Left lung (tissue), 10 donors: ENCODE data around the gene GALNT2. TPM values are rescaled to one million over a fixed set of nuclear protein-coding genes. Genes with fewer than 3 reads are reported as not detected.

ENCODE experiments used
- ATAC-seq: fragments of 200-7000 bp; cut with Tn5 transposase; one replicate; pipeline ENCODE4 v1.9.1; 2020; ENCODE audit warnings: moderate library complexity
- DNase-seq, 4 donors: peaks; one replicate each; pipeline ENCODE4 v3.0.0-alpha.2; 2013 to 2020
- H3K27ac ChIP-seq, 2 donors: fragments of 200-600 bp; sonication (generic) in 1 of 2; one replicate each; pipeline versions ENCODE4 v1.5.0 to v1.8.0; 2020 to 2021
- H3K27me3 ChIP-seq, 2 donors: fragments of 200-600 bp; sonication (generic) in 1 of 2; one replicate each; pipeline versions ENCODE4 v1.5.0 to v1.8.0; 2020 to 2021
- H3K36me3 ChIP-seq, 2 donors: fragments of 200-600 bp; sonication (generic) in 1 of 2; one replicate each; pipeline versions ENCODE4 v1.5.0 to v1.8.0; 2020 to 2021
- H3K4me1 ChIP-seq, 2 donors: fragments of 200-600 bp; one replicate each; pipeline ENCODE4 v1.8.0; 2021
- H3K4me3 ChIP-seq, 2 donors: fragments of 200-600 bp; sonication (generic) in 1 of 2; one replicate each; pipeline versions ENCODE4 v1.5.0 to v1.8.0; 2020 to 2021; ENCODE audit warnings: mild to moderate bottlenecking in 1 of 2
- H3K9me3 ChIP-seq, 2 donors: fragments of 200-600 bp; sonication (generic) in 1 of 2; one replicate each; pipeline versions ENCODE4 v1.5.0 to v1.8.0; 2020 to 2021
- CTCF ChIP-seq, 2 donors: fragments of 200-600 bp; sonication (generic) in 1 of 2; IDR thresholded peaks; one replicate each; pipeline versions ENCODE4 v1.5.0 to v1.8.0; 2021; ENCODE audit warnings: antibody characterized with exemption in 2 of 2
- intact Hi-C, 2 donors: fragments of 100-400 bp; cut with DNase I; formaldehyde crosslinking; loops; one replicate each; pipeline versions ENCODE4 v1.11.2 to v1.14.2; 2022
- polyA plus RNA-seq, 6 donors: library from polyadenylated mRNA; unstranded; fragments of 120-200 nt; gene quantifications; one replicate each; pipeline ENCODE4 v1.2.1, GENCODE V29; 2013; ENCODE audit not compliant: insufficient read length in 6 of 6
- total RNA-seq, 2 donors: library from RNA; stranded (reverse); fragmentation: NEBNext Ultra II Directional; extraction: Animal tissue kit (Norgen Biotek cat#: 25700); gene quantifications; one replicate each; pipeline ENCODE4 v1.2.1, GENCODE V29; 2021
- donor health status: DM: no; HTN: yes; CAD: no.
- donor health status: DM: no; HTN: no; CAD: no.

Gene GALNT2
- total and polyA plus RNA-seq, 8 donors = 27.6 to 114 (median 40.0) TPM

DNA sequence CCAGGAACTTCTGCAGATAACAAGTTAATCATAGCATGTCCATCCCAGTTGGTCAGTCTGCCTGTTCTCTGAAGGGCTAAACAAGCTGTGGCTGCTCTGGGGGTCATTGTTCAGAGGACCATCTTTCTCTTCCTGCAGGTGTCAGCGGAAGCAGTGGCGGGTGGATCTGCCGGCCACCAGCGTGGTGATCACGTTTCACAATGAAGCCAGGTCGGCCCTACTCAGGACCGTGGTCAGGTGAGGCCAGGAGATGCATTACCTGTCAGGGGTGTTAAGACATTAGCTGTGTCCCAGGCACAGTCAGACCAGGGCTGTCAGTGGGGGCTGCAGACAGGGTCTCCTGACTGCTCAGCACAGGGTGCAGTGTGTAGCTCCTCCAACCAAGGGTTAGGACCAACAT lies 168.8 kb downstream of the GALNT2 start:
- Histone ChIP-seq H3K4me3 (no peak overlapping the region), H3K27ac (no peak overlapping the region), H3K27me3 (no peaks in the 10 kb centered on the region), H3K4me1 (peaks cover 0 to 18% of the 10 kb centered on the region in 2 donors), H3K9me3 (no peaks in the 10 kb centered on the region), H3K36me3 (peaks cover 0 to 31% of the 10 kb centered on the region in 2 donors)
- DNase-seq = no peak
- intact Hi-C loops = no loop called here
- no peak for TF ChIP-seq CTCF (IDR thresholded peaks at IDR 0.05)
- ATAC-seq = no peak

- no peaks in the 10 kb centered on the region for H3K9me3 ChIP-seq
- no peak for ATAC-seq
- H3K4me1 ChIP-seq = peaks cover 0 to 12% of the 10 kb centered on the region in 2 donors
- no peak overlapping the region for H3K27ac ChIP-seq
- TF ChIP-seq CTCF (IDR thresholded peaks at IDR 0.05) = no peak
- H3K4me3 ChIP-seq = no peak overlapping the region
- intact Hi-C loops = no loop called here
- DNase-seq = no peak
- no peaks in the 10 kb centered on the region for H3K27me3 ChIP-seq
- peaks cover 0 to 32% of the 10 kb centered on the region in 2 donors for H3K36me3 ChIP-seq
Measured at GRCh38 chr1:230236301-230237008, 169.4 kb downstream of the GALNT2 start.

DNA sequence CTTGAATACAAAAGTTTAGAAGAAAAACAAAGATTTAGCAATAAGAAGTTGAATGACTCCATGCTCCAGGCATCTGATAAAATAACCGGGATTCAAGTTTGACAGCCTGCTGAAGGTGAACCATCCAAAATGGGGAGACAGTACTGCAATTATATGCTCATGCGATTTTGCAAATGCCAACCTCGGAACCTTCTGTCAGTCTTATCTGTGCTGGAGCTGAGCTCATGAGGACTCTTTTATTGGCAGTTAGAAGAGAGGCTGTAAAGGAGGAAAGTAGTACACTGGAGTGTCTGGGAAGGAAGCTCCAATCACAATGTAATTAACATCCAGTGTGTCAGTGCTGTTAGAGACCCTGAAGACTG lies 170.0 kb downstream of the GALNT2 start:
- no peaks in the 10 kb centered on the region for H3K9me3 ChIP-seq
- no peak for ATAC-seq
- peaks cover 0 to 7% of the 10 kb centered on the region in 2 donors for H3K4me1 ChIP-seq
- H3K27me3 ChIP-seq = no peaks in the 10 kb centered on the region
- no peak overlapping the region for H3K27ac ChIP-seq
- DNase-seq = no peak
- H3K4me3 ChIP-seq = no peak overlapping the region
- intact Hi-C loops = no loop called here
- H3K36me3 ChIP-seq = peaks cover 0 to 32% of the 10 kb centered on the region in 2 donors
- TF ChIP-seq CTCF (IDR thresholded peaks at IDR 0.05) = no peak

DNA sequence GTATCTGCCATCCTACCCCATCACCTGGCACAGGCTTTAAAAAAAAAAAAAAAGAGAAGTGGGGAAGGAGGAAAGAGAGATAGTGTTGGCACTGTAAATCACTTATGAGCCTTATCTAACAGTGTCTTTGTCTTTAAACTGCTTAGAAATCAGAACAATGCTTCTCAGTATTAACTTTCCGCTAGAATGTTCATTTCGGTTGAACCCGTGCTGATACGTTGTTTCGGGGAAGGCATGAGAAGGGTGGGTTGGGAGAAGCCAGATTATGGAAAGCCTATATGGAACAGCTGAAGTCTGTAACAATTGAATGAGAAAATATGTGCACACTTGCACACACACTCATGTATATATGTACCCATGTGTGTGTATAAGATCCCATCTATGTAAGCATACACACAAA lies 170.8 kb downstream of the GALNT2 start:
- no peak for TF ChIP-seq CTCF (IDR thresholded peaks at IDR 0.05)
- no peak overlapping the region for H3K27ac ChIP-seq
- intact Hi-C loops = no loop called here
- DNase-seq = no peak
- H3K27me3 ChIP-seq = no peaks in the 10 kb centered on the region
- ATAC-seq = no peak
- no peaks in the 10 kb centered on the region for H3K9me3 ChIP-seq
- H3K4me1 ChIP-seq = peaks cover 0 to under 1% of the 10 kb centered on the region in 2 donors
- no peak overlapping the region for H3K4me3 ChIP-seq
- H3K36me3 ChIP-seq = peaks cover 0 to 39% of the 10 kb centered on the region in 2 donors

- H3K27ac ChIP-seq = no peak overlapping the region
- no peaks in the 10 kb centered on the region for H3K27me3 ChIP-seq
- no peak for TF ChIP-seq CTCF (IDR thresholded peaks at IDR 0.05)
- no peak for DNase-seq
- intact Hi-C loops = no loop called here
- H3K4me3 ChIP-seq = no peak overlapping the region
- no peak for ATAC-seq
- H3K4me1 ChIP-seq = no peaks in the 10 kb centered on the region
- H3K9me3 ChIP-seq = no peaks in the 10 kb centered on the region
- H3K36me3 ChIP-seq = peaks cover 0 to 67% of the 10 kb centered on the region in 2 donors
Measured at GRCh38 chr1:230240446-230241086, 173.5 kb downstream of the GALNT2 start.
